ENCODE data around the gene IQCH.

IQCH gene

GRCh38 chr15:67303490-67304363, 49.1 kb downstream of the IQCH start:
- no peak for DNase-seq

- no peak for DNase-seq
These were observed 50.2 kb downstream of the IQCH start for GRCh38 chr15:67304778-67305177.

GRCh38 chr15:67305506-67305905, 50.9 kb downstream of the IQCH start:
- DNase-seq: no peak

- DNase-seq: no peak
These were observed 52.6 kb downstream of the IQCH start for GRCh38 chr15:67307156-67307555.

GRCh38 chr15:67307889-67308597, 53.5 kb downstream of the IQCH start:
- DNase-seq: no peak

- no peak for DNase-seq
These were observed 57.1 kb downstream of the IQCH start for GRCh38 chr15:67311731-67312130.

- no peak for DNase-seq
These were observed 65.4 kb downstream of the IQCH start for GRCh38 chr15:67319961-67320360.

GRCh38 chr15:67321352-67321751, 66.8 kb downstream of the IQCH start:
- DNase-seq: no peak

GRCh38 chr15:67322481-67322880, 67.9 kb downstream of the IQCH start:
- no peak for DNase-seq

GRCh38 chr15:67327312-67327711, 72.7 kb downstream of the IQCH start:
- no peak for DNase-seq

GRCh38 chr15:67327737-67328136, 73.2 kb downstream of the IQCH start:
- no peak for DNase-seq

GRCh38 chr15:67329984-67330733, 75.6 kb downstream of the IQCH start:
- no peak for DNase-seq

- no peak for DNase-seq
These were observed 77.1 kb downstream of the IQCH start for GRCh38 chr15:67331676-67332075.

- DNase-seq: no peak
These were observed 80.4 kb downstream of the IQCH start for GRCh38 chr15:67335026-67335425.

GRCh38 chr15:67335534-67336222, 81.1 kb downstream of the IQCH start:
- no peak for DNase-seq

GRCh38 chr15:67340630-67341029, 86.0 kb downstream of the IQCH start:
- DNase-seq: no peak

- no peak for DNase-seq
These were observed 87.0 kb downstream of the IQCH start for GRCh38 chr15:67341539-67341938.

GRCh38 chr15:67343206-67343605, 88.6 kb downstream of the IQCH start:
- DNase-seq: no peak

GRCh38 chr15:67349634-67350033, 95.0 kb downstream of the IQCH start:
- no peak for DNase-seq

- no peak for DNase-seq
These were observed 95.5 kb downstream of the IQCH start for GRCh38 chr15:67350042-67350441.

GRCh38 chr15:67358391-67358790, 103.8 kb downstream of the IQCH start:
- DNase-seq: no peak

GRCh38 chr15:67358812-67359211, 104.2 kb downstream of the IQCH start:
- DNase-seq: no peak
